Posterior vena cava (tissue), 2 donors: ENCODE measurements around the gene LRRC7. TPM values are rescaled to one million over a fixed set of nuclear protein-coding genes. Genes with fewer than 3 reads are reported as not detected.

Experiments used
- DNase-seq: peaks from one replicate; pipeline ENCODE4 v3.0.0-alpha.2; 2020; ENCODE audit warnings: low spot score
- intact Hi-C, 2 donors: fragments of 100-400 bp; cut with DNase I; formaldehyde crosslinking; loops; one replicate each; pipeline versions ENCODE4 v1.14.1 to v1.14.2; 2022 to 2023
- total RNA-seq, 2 donors: library from RNA; stranded (reverse); fragmentation: NEBNext Ultra II Directional; extraction: Animal tissue kit (Norgen Biotek cat#: 25700); gene quantifications; one replicate each; pipeline ENCODE4 v1.2.1, GENCODE V29; 2021
- donor health status: DM: yes; HTN: yes; CAD: no.
- donor health status: DM: yes; HTN: yes; CAD: no.

Gene LRRC7
- total RNA-seq, 2 donors from 2014 or later, result 4.2 to 9.5 TPM

- intact Hi-C loops, result no loop called here
- DNase-seq, result no peak
These were observed 601.5 kb downstream of the LRRC7 start for GRCh38 chr1:70169018-70169839.

GRCh38 chr1:70171512-70171911 lies 603.8 kb downstream of the LRRC7 start:
- DNase-seq, result no peak
- intact Hi-C loops, result no loop called here
